Erythroblast (primary cell): ENCODE data around the gene FAM131C.

Experiments used
- GATA1 ChIP-seq: IDR thresholded peaks from 2 replicates; pipeline ENCODE4 v1.6.1; 2011; ENCODE audit warnings: low read depth, mild to moderate bottlenecking, control low read depth, low read length, moderate library complexity
- POLR2A ChIP-seq: IDR thresholded peaks from 2 replicates; pipeline ENCODE4 v1.6.1; 2011; ENCODE audit warnings: mild to moderate bottlenecking, low read length

- TF ChIP-seq POLR2A (no peak), GATA1 (no peak)
These were observed 17.8 kb upstream of the FAM131C start for GRCh38 chr1:16091296-16091695.
